Measurements from ENCODE around the gene ABCD4. TPM values are rescaled to one million over a fixed set of nuclear protein-coding genes. Genes with fewer than 3 reads are reported as not detected.

The ABCD4 gene
- total RNA-seq, 1 experiment from 2014 or later = 45.3 TPM

DNA sequence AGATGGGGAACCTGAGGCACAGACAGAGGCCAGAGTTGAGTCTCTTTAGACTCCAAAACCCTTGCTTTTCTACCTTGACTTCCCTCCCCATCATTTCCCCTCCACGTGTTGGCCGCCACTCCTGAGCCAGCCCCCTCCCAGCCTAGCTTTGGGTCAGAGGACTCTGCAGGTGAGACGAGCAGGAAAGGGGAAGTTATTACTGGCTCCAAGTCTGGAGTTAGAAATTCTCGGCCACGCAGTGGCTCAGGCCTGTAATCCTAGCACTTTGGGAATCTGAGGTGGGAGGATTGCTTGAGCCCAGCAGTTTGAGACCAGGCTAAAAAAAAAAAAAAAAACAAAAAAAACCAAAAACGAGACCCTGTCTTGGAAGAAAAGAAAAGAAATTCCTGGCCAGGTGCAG, 54.7 kb downstream of the ABCD4 start:
- no peaks in the 10 kb centered on the region for H3K27me3 ChIP-seq (ENCODE audit: insufficient read depth, low read length)
- CTCF ChIA-PET = no interaction called here
- BruUV-seq (replicated peaks) = no TSS peak

More for the DNA sequence above, 54.7 kb downstream of the ABCD4 start:
- Histone ChIP-seq H3K4me2 (ENCODE audit: low read length) (no peak overlapping the region), H3K27ac (ENCODE audit: low read depth, low read length) (no peak overlapping the region), H3K9me3 (ENCODE audit: control insufficient read depth in 1 of 2, insufficient read depth in 1 of 2, low read depth in 1 of 2, low read length in 2 of 2) (no peaks in the 10 kb centered on the region), H3K4me3 (replicated peaks in 1 of 2; ENCODE audit: low read depth in 1 of 2, low read length in 2 of 2) (no peak overlapping the region), H3K4me1 (ENCODE audit: control insufficient read depth in 1 of 2, insufficient read depth in 2 of 2, low read length in 2 of 2) (peaks cover 2 to 9% of the 10 kb centered on the region in 2 experiments; a peak in 2 of 4 replicates), H3K79me2 (ENCODE audit: insufficient read depth, low read length) (no peaks in the 10 kb centered on the region), H3K36me3 (ENCODE audit: control insufficient read depth in 1 of 2, insufficient read depth in 2 of 2, low read length in 2 of 2) (no peaks in the 10 kb centered on the region), H3K9me2 (ENCODE audit: insufficient read depth) (no peaks in the 10 kb centered on the region), H4K20me1 (ENCODE audit: insufficient read depth) (no peaks in the 10 kb centered on the region), H2AFZ (ENCODE audit: low read depth, low read length, poor library complexity, severe bottlenecking) (no peak overlapping the region), H3K9ac (ENCODE audit: low read length) (no peak overlapping the region)
- ChIA-PET RAD21 (ENCODE audit: low non-redundant PET in 1 of 2, low total read pairs in 2 of 2, uncharacterized antibody in 2 of 2, unreplicated experiment in 2 of 2) (no interaction called here), POLR2A (no interaction called here)
- TF ChIP-seq, protein P1, sequence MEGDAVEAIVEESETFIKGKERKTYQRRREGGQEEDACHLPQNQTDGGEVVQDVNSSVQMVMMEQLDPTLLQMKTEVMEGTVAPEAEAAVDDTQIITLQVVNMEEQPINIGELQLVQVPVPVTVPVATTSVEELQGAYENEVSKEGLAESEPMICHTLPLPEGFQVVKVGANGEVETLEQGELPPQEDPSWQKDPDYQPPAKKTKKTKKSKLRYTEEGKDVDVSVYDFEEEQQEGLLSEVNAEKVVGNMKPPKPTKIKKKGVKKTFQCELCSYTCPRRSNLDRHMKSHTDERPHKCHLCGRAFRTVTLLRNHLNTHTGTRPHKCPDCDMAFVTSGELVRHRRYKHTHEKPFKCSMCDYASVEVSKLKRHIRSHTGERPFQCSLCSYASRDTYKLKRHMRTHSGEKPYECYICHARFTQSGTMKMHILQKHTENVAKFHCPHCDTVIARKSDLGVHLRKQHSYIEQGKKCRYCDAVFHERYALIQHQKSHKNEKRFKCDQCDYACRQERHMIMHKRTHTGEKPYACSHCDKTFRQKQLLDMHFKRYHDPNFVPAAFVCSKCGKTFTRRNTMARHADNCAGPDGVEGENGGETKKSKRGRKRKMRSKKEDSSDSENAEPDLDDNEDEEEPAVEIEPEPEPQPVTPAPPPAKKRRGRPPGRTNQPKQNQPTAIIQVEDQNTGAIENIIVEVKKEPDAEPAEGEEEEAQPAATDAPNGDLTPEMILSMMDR (IDR thresholded peaks at IDR 0.05 in 2 of 3, conservative IDR thresholded peaks at IDR 0.05 in 1 of 3; ENCODE audit: borderline replicate concordance in 1 of 3, insufficient read depth in 1 of 3, low read depth in 2 of 3, low read length in 2 of 3) = no peak
- no peak for TF ChIP-seq YY1 (IDR thresholded peaks at IDR 0.05; ENCODE audit: extremely low read depth, insufficient replicate concordance, low read depth, low read length)
- TF ChIP-seq SIN3A (IDR thresholded peaks at IDR 0.05; ENCODE audit: low read depth) = no peak
- no peak for TF ChIP-seq SRF (IDR thresholded peaks at IDR 0.05; ENCODE audit: low read depth)
- TF ChIP-seq FOSL1 (IDR thresholded peaks at IDR 0.05; ENCODE audit: low read depth) = no peak
- TF ChIP-seq, protein P2, sequence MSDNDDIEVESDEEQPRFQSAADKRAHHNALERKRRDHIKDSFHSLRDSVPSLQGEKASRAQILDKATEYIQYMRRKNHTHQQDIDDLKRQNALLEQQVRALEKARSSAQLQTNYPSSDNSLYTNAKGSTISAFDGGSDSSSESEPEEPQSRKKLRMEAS (IDR thresholded peaks at IDR 0.05) = no peak
- TF ChIP-seq ZFX (IDR thresholded peaks at IDR 0.05) = no peak
- TF ChIP-seq POLR2A (IDR thresholded peaks at IDR 0.05; ENCODE audit: borderline replicate concordance, extremely low read depth, insufficient read depth, insufficient read length) = no peak
- TF ChIP-seq, protein P3, sequence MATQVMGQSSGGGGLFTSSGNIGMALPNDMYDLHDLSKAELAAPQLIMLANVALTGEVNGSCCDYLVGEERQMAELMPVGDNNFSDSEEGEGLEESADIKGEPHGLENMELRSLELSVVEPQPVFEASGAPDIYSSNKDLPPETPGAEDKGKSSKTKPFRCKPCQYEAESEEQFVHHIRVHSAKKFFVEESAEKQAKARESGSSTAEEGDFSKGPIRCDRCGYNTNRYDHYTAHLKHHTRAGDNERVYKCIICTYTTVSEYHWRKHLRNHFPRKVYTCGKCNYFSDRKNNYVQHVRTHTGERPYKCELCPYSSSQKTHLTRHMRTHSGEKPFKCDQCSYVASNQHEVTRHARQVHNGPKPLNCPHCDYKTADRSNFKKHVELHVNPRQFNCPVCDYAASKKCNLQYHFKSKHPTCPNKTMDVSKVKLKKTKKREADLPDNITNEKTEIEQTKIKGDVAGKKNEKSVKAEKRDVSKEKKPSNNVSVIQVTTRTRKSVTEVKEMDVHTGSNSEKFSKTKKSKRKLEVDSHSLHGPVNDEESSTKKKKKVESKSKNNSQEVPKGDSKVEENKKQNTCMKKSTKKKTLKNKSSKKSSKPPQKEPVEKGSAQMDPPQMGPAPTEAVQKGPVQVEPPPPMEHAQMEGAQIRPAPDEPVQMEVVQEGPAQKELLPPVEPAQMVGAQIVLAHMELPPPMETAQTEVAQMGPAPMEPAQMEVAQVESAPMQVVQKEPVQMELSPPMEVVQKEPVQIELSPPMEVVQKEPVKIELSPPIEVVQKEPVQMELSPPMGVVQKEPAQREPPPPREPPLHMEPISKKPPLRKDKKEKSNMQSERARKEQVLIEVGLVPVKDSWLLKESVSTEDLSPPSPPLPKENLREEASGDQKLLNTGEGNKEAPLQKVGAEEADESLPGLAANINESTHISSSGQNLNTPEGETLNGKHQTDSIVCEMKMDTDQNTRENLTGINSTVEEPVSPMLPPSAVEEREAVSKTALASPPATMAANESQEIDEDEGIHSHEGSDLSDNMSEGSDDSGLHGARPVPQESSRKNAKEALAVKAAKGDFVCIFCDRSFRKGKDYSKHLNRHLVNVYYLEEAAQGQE (IDR thresholded peaks at IDR 0.05; ENCODE audit: low read depth) = no peak
- TF ChIP-seq POLR2AphosphoS5 (IDR thresholded peaks at IDR 0.05; ENCODE audit: low read depth, low read length) = no peak
- TF ChIP-seq, protein P4, sequence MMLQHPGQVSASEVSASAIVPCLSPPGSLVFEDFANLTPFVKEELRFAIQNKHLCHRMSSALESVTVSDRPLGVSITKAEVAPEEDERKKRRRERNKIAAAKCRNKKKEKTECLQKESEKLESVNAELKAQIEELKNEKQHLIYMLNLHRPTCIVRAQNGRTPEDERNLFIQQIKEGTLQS (IDR thresholded peaks at IDR 0.05) = no peak
- TF ChIP-seq EZH2phosphoT487 (IDR thresholded peaks at IDR 0.05; ENCODE audit: borderline replicate concordance) = no peak
- intact Hi-C loops (cut with micrococcal nuclease) = no loop called here
- DNase-seq (ENCODE audit: low read depth, low spot score) (no peak), ATAC-seq (no peak)
